WI38 (cell line): ENCODE data around the gene ARHGAP26.

Experiments
- H3K4me3 ChIP-seq: 2 replicates; pipeline ENCODE4 v1.5.1; 2011; ENCODE audit warnings: low read depth, mild to moderate bottlenecking, control low read depth, low read length
- TF ChIP-seq, protein P1 (sequence below): IDR thresholded peaks from 2 replicates; pipeline ENCODE4 v1.5.1; 2012; ENCODE audit warnings: low read depth, mild to moderate bottlenecking, control low read depth, low read length

ARHGAP26 gene

DNA sequence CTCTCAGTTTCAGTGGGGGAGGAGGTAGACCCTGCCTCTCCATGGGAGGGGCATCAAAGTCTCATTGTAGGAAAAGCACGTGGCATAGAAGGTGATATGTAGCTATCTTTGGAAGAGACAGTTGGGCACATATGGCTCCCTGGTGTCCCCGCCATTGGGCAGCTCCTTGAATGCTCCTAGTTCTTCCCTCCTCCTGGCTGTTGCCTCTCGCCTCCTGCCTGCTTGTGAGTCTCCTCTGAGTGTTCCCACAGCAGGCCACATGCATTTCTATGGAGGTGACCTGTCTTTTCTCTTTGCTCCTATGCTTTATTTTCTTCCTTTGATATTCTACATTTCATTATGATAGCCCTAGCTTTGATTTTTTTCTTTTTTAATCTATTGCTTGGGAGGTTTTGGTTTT lies 138.5 kb downstream of the ARHGAP26 start:
- H3K4me3 ChIP-seq = no peak overlapping the region
- TF ChIP-seq, protein P1, sequence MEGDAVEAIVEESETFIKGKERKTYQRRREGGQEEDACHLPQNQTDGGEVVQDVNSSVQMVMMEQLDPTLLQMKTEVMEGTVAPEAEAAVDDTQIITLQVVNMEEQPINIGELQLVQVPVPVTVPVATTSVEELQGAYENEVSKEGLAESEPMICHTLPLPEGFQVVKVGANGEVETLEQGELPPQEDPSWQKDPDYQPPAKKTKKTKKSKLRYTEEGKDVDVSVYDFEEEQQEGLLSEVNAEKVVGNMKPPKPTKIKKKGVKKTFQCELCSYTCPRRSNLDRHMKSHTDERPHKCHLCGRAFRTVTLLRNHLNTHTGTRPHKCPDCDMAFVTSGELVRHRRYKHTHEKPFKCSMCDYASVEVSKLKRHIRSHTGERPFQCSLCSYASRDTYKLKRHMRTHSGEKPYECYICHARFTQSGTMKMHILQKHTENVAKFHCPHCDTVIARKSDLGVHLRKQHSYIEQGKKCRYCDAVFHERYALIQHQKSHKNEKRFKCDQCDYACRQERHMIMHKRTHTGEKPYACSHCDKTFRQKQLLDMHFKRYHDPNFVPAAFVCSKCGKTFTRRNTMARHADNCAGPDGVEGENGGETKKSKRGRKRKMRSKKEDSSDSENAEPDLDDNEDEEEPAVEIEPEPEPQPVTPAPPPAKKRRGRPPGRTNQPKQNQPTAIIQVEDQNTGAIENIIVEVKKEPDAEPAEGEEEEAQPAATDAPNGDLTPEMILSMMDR = no peak

DNA sequence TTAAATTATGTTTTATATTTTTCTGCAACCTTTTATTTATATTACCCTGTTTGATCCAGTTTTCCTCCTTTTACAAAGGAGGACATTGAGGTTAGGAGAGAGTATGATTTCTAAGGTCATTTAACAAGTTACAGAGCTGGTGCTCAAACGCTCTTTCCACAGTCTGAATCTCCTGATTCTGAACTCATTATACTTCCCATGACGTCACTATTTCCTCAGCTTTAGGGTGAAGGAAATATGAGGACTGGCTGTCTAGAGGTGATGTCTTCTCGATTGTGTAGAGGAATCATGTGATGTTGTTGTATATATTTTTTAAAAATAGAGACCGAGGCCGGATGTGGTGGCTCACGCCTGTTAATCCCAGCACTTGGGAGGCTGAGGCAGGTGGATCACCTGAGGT lies 140.0 kb downstream of the ARHGAP26 start:
- no peak overlapping the region for H3K4me3 ChIP-seq
- TF ChIP-seq, protein P1 = no peak

DNA sequence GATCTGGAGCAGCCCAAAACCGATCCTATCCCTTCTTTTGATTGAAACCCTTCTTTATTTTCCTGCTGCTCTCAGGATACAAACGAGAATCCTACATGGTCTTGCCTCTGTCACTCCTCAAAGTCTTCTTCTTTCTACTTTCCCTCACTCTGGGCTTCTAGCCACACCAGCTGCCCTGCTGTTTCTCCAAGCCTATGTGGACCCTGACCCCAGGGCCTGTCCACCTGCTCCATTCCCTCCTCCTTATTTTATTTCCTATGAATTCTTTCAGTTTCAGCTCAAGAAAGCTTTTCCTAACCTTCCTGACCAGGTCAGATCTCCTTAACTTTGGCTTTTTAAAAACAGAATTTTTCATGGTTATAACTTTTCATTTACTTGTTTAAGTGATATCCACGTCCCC lies 141.0 kb downstream of the ARHGAP26 start:
- TF ChIP-seq, protein P1 = no peak
- no peak overlapping the region for H3K4me3 ChIP-seq

DNA sequence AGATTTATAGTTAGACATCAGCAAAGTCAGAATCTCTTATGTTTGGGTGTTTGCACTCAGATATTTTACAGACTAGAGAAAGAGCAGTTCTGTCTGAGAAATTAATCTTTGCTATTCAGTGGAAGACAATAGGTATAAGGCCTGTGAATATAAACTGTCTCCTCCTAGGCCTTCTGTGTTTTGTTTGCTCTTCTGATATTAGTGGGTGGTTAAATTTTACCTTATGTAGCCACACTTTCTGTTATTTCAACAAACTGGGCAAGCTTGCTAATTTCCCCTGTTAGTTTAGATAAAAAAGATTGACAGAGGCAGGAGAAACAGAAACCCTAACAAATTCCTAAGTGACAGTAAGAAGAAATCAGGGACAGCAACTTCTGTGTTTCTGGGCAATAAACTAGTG lies 141.6 kb downstream of the ARHGAP26 start:
- no peak overlapping the region for H3K4me3 ChIP-seq
- TF ChIP-seq, protein P1 = no peak

DNA sequence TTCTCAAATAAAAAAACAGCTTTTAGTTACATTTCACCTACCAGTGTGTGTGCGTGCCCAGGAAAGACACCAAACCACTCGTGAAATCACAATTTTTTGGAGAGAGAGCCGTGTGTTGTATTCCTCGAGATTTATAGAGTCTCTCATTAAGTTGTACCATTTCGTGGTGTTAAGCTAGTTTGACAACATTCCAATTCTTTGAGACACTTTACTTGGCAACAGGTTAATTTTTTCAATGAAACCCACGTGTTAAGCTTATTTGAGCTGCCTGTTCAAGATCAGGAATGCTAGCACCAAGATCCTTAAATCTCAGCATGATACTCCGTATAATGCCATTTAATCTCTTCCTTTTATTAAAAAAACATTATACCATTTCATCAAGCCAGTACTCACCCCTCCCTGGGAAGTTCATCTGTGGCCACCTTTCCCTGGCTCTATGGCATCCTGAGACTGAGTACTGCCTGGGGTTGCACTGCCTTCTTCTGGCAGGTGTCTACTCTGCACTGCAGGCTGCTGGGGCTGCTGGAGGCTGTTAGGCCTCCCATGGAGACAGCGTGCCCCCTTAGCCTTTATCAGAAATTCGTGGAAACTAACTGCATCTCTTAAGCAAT lies 143.7 kb downstream of the ARHGAP26 start:
- TF ChIP-seq, protein P1 = no peak
- no peak overlapping the region for H3K4me3 ChIP-seq

DNA sequence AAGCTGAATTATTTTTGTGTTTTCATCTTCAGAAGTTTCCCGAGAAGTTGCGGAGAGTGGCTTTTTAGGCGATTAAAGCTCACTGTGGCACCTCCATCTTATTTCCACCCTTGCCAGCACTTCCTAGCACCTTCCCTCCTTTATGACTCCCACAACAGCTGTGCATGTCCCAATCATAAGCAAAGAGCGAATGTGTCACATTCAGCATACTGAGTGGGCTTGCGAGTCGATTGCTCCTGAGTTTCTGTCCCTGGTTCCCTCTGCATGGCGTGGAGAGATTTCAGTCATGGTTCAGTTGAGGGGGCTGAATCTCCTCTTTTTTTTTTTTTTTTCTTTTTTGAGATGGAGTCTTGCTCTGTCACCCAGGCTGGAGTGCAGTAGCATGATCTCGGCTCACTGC lies 144.9 kb downstream of the ARHGAP26 start:
- no peak overlapping the region for H3K4me3 ChIP-seq
- TF ChIP-seq, protein P1 = no peak

DNA sequence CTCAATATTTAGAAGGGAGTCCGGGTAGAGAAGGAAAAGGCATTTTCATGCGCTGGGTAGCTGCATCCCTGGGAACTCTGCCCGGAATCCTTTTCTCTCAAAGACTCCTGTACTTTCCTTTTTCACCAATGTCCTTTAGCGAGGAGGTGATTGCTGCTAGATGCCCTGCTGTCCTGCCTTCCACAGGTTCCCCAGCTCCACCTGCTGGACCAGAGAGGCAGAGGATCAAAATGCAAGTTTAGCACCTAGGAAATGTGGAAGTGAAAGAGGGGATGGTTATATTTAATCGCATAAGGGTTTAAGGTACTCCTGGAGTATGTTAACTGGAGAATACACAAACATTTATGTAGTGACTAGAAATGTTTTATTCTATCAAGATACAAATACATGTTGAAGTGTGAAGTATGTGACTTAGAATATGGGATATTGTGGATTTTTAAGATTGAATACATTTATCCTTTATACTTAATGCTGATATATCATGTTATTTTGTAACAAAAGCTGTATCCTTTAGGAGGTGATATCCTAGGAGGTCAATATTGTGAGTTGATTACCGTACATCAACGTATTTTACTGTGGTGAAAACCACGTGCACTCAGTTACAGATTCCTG lies 145.7 kb downstream of the ARHGAP26 start:
- TF ChIP-seq, protein P1 = peak; percentile 45
- H3K4me3 ChIP-seq = no peak overlapping the region
